Measurements from ENCODE around the gene MUC5AC.

The MUC5AC gene

GRCh38 chr11:1129143-1129610 lies 28.6 kb upstream of the MUC5AC start:
- no peak overlapping the region for H3K4me3 ChIP-seq (ENCODE audit: low read depth, low read length)
- no peak for TF ChIP-seq CTCF (IDR thresholded peaks at IDR 0.05; ENCODE audit: borderline replicate concordance, insufficient read depth, low read depth, low read length)

- no peak for TF ChIP-seq CTCF (IDR thresholded peaks at IDR 0.05; ENCODE audit: borderline replicate concordance, insufficient read depth, low read depth, low read length)
- H3K4me3 ChIP-seq (ENCODE audit: low read depth, low read length) = no peak overlapping the region
These were observed 28.1 kb upstream of the MUC5AC start for GRCh38 chr11:1129611-1130160.

GRCh38 chr11:1130276-1131032 lies 27.3 kb upstream of the MUC5AC start:
- no peak for TF ChIP-seq CTCF (IDR thresholded peaks at IDR 0.05; ENCODE audit: borderline replicate concordance, insufficient read depth, low read depth, low read length)
- no peak overlapping the region for H3K4me3 ChIP-seq (ENCODE audit: low read depth, low read length)

- no peak overlapping the region for H3K4me3 ChIP-seq (ENCODE audit: low read depth, low read length)
- TF ChIP-seq CTCF (IDR thresholded peaks at IDR 0.05; ENCODE audit: borderline replicate concordance, insufficient read depth, low read depth, low read length) = no peak
These were observed 26.5 kb upstream of the MUC5AC start for GRCh38 chr11:1131033-1131911.

GRCh38 chr11:1134848-1135445 lies 22.8 kb upstream of the MUC5AC start:
- TF ChIP-seq CTCF (IDR thresholded peaks at IDR 0.05; ENCODE audit: borderline replicate concordance, insufficient read depth, low read depth, low read length) = no peak
- H3K4me3 ChIP-seq (ENCODE audit: low read depth, low read length) = no peak overlapping the region

- TF ChIP-seq CTCF (IDR thresholded peaks at IDR 0.05; ENCODE audit: borderline replicate concordance, insufficient read depth, low read depth, low read length) = no peak
- no peak overlapping the region for H3K4me3 ChIP-seq (ENCODE audit: low read depth, low read length)
These were observed 19.7 kb upstream of the MUC5AC start for GRCh38 chr11:1138097-1138496.

Data from GM12875 (cell line).